H1 (cell line): ENCODE data around the gene ATAD5. TPM values are rescaled to one million over a fixed set of nuclear protein-coding genes. Genes with fewer than 3 reads are reported as not detected.
A peak's percentile ranks its signal among the peaks of the same experiment; 100 is the strongest.

Source experiments
- CTCF ChIA-PET: fragments of 300-600 bp; sonication (Branson Sonifier 250); formaldehyde crosslinking; loops from one replicate; lab custom pipeline; 2021; ENCODE audit not compliant: partially characterized antibody; lab: Charles Lee
- POLR2A ChIA-PET: fragments of 300-600 bp; sonication (Branson Sonifier 250); formaldehyde crosslinking; loops from one replicate; lab custom pipeline; 2021; ENCODE audit warnings: inconsistent platforms; ENCODE audit not compliant: partially characterized antibody; lab: Charles Lee
- DNase-seq, 2 experiments: peaks; one replicate each; pipeline versions ENCODE4 v3.0.0 to v3.0.0-alpha.2; 2010 to 2022; ENCODE audit warnings: low spot score in 2 of 2, low read depth in 1 of 2, mixed read lengths in 1 of 2
- FAIRE-seq: peaks from 2 replicates; lab custom pipeline; 2011; peaks lifted over from hg19 to GRCh38; lab: Jason Lieb, UNC
- H2AFZ ChIP-seq: 2 replicates; pipeline ENCODE4 v1.8.1; 2012; ENCODE audit warnings: low read length, inconsistent platforms
- H2AK5ac ChIP-seq: 2 replicates; pipeline ENCODE4 v1.6.1; 2013; ENCODE audit warnings: low read depth, low read length
- H2BK120ac ChIP-seq: replicated peaks from 2 replicates; pipeline ENCODE3; 2013; ENCODE audit warnings: low read depth, low read length, inconsistent platforms
- H2BK12ac ChIP-seq: 2 replicates; pipeline ENCODE4 v1.6.1; 2013; ENCODE audit warnings: low read depth, low read length
- H2BK15ac ChIP-seq: 2 replicates; pipeline ENCODE4 v1.6.1; 2013; ENCODE audit warnings: low read length
- H2BK20ac ChIP-seq: 2 replicates; pipeline ENCODE4 v1.6.1; 2013; ENCODE audit warnings: low read length
- H2BK5ac ChIP-seq: 2 replicates; pipeline ENCODE4 v1.6.1; 2013; ENCODE audit warnings: low read depth, low read length
- H3K14ac ChIP-seq: 2 replicates; pipeline ENCODE4 v1.6.1; 2013; ENCODE audit warnings: inconsistent platforms; ENCODE audit not compliant: insufficient read length
- H3K18ac ChIP-seq: 2 replicates; pipeline ENCODE4 v1.6.1; 2013; ENCODE audit warnings: low read length; ENCODE audit errors: extremely low read depth
- H3K23ac ChIP-seq: 2 replicates; pipeline ENCODE4 v1.6.1; 2013; ENCODE audit warnings: inconsistent platforms; ENCODE audit not compliant: insufficient read length
- H3K23me2 ChIP-seq: 2 replicates; pipeline ENCODE4 v1.6.1; 2013; ENCODE audit warnings: low read depth, low read length
- H3K27ac ChIP-seq: 2 replicates; pipeline ENCODE4 v1.6.1; 2011; ENCODE audit warnings: low read depth, low read length, inconsistent platforms
- H3K27me3 ChIP-seq, 4 experiments: replicated peaks in 1 of 4; 1 replicate in 1 of 4; 2 replicates in 3 of 4; pipeline versions ENCODE4 v1.6.1 to v1.8.1; 2011 to 2013; ENCODE audit warnings: low read length in 3 of 4, mild to moderate bottlenecking in 3 of 4, inconsistent platforms in 2 of 4, mixed read lengths in 2 of 4, moderate library complexity in 1 of 4; ENCODE audit not compliant: control insufficient read depth in 3 of 4, insufficient read depth in 3 of 4; ENCODE audit errors: extremely low read depth in 1 of 4
- H3K36me3 ChIP-seq, 4 experiments: 2 replicates each; pipeline versions ENCODE4 v1.6.1 to v1.8.1; 2011 to 2013; ENCODE audit warnings: mild to moderate bottlenecking in 4 of 4, low read length in 3 of 4, moderate library complexity in 2 of 4, control low read depth in 1 of 4, inconsistent platforms in 1 of 4; ENCODE audit not compliant: insufficient read depth in 4 of 4, control insufficient read depth in 2 of 4
- H3K4ac ChIP-seq: replicated peaks from 2 replicates; pipeline ENCODE3; 2013; ENCODE audit warnings: low read length, low read depth, mixed read lengths, inconsistent platforms; ENCODE audit not compliant: insufficient read length
- H3K4me1 ChIP-seq, 4 experiments: replicated peaks in 1 of 4; 1 replicate in 1 of 4; 2 replicates in 3 of 4; pipeline versions ENCODE4 v1.6.1 to v1.8.1; 2011 to 2013; ENCODE audit warnings: low read length in 3 of 4, inconsistent platforms in 2 of 4, mixed read lengths in 1 of 4; ENCODE audit not compliant: insufficient read depth in 4 of 4, control insufficient read depth in 3 of 4
- H3K4me2 ChIP-seq, 2 experiments: 2 replicates each; pipeline versions ENCODE4 v1.6.1 to v1.8.1; 2011 to 2013; ENCODE audit warnings: low read depth in 2 of 2, low read length in 2 of 2, control low read depth in 1 of 2, inconsistent platforms in 1 of 2, mild to moderate bottlenecking in 1 of 2; ENCODE audit not compliant: insufficient read depth in 1 of 2
- H3K4me3 ChIP-seq, 4 experiments: fragments of 200-600, 300-600 bp in 1 of 4; sonication (generic), shearing (Covaris generic), sonication (Bioruptor Twin) in 1 of 4; 2 replicates each; pipeline versions ENCODE4 v1.5.1 to v1.8.1; 2011 to 2016; ENCODE audit warnings: low read length in 4 of 4, low read depth in 3 of 4, control low read depth in 2 of 4, inconsistent platforms in 2 of 4, mild to moderate bottlenecking in 2 of 4, mixed read lengths in 1 of 4, moderate library complexity in 1 of 4; ENCODE audit not compliant: insufficient read depth in 2 of 4; ENCODE audit errors: extremely low read depth in 1 of 4
- H3K56ac ChIP-seq: replicated peaks from 2 replicates; pipeline ENCODE3; 2013; ENCODE audit warnings: low read depth, mild to moderate bottlenecking, mixed read lengths, low read length, inconsistent platforms; ENCODE audit not compliant: insufficient read length
- H3K79me1 ChIP-seq: 2 replicates; pipeline ENCODE4 v1.6.1; 2013; ENCODE audit warnings: low read depth, low read length, control low read depth
- H3K79me2 ChIP-seq, 2 experiments: 2 replicates each; pipeline versions ENCODE4 v1.6.1 to v1.8.1; 2012 to 2013; ENCODE audit warnings: low read length in 2 of 2, mild to moderate bottlenecking in 2 of 2, inconsistent platforms in 1 of 2; ENCODE audit not compliant: insufficient read depth in 2 of 2, control insufficient read depth in 1 of 2
- H3K9ac ChIP-seq, 4 experiments: replicated peaks in 1 of 4; 1 replicate in 1 of 4; 2 replicates in 3 of 4; pipeline versions ENCODE4 v1.6.1 to v1.8.1; 2011 to 2013; ENCODE audit warnings: low read depth in 3 of 4, low read length in 3 of 4, control low read depth in 2 of 4, mild to moderate bottlenecking in 2 of 4, moderate library complexity in 2 of 4, inconsistent platforms in 1 of 4; ENCODE audit errors: extremely low read depth in 1 of 4
- H3K9me3 ChIP-seq, 2 experiments: 2 replicates each; pipeline versions ENCODE4 v1.6.1 to v1.8.1; 2012 to 2013; ENCODE audit warnings: mild to moderate bottlenecking in 2 of 2, moderate library complexity in 2 of 2, control low read depth in 1 of 2, inconsistent platforms in 1 of 2, low read depth in 1 of 2, low read length in 1 of 2, mixed read lengths in 1 of 2; ENCODE audit not compliant: insufficient read depth in 2 of 2
- H4K20me1 ChIP-seq, 2 experiments: replicated peaks in 1 of 2; 2 replicates each; pipeline versions ENCODE3 to v1.8.1; 2011 to 2013; ENCODE audit warnings: inconsistent platforms in 2 of 2, low read length in 2 of 2, mild to moderate bottlenecking in 1 of 2; ENCODE audit not compliant: insufficient read depth in 2 of 2, control insufficient read depth in 1 of 2
- H4K5ac ChIP-seq: 2 replicates; pipeline ENCODE4 v1.6.1; 2013; ENCODE audit warnings: low read length, low read depth, mixed read lengths, inconsistent platforms; ENCODE audit not compliant: insufficient read length
- H4K8ac ChIP-seq: 2 replicates; pipeline ENCODE4 v1.8.0; 2013; ENCODE audit warnings: mild to moderate bottlenecking, moderate library complexity, low read length, inconsistent platforms; ENCODE audit not compliant: insufficient read depth; ENCODE audit errors: extremely low read depth
- H4K91ac ChIP-seq: replicated peaks from 2 replicates; pipeline ENCODE3; 2013; ENCODE audit warnings: low read length, mixed read lengths, inconsistent platforms; ENCODE audit not compliant: insufficient read length
- BACH1 ChIP-seq: IDR thresholded peaks from 2 replicates; pipeline ENCODE4 v1.6.1; 2012; ENCODE audit warnings: low read length, improper control_type of control experiment
- BRCA1 ChIP-seq: IDR thresholded peaks from 2 replicates; pipeline ENCODE4 v1.6.1; 2012; ENCODE audit warnings: low read depth, low read length, improper control_type of control experiment
- CBX5 ChIP-seq: fragments of 300-800, 300-1000 bp; sonication (generic); IDR thresholded peaks from 2 replicates; pipeline ENCODE4 v1.7.1; 2016; ENCODE audit warnings: antibody characterized with exemption, low read length, low read depth
- CTBP2 ChIP-seq: IDR thresholded peaks from 2 replicates; pipeline ENCODE4 v1.7.0; 2011; ENCODE audit warnings: borderline replicate concordance, mild to moderate bottlenecking, moderate library complexity, mixed read lengths, low read length; ENCODE audit not compliant: insufficient read depth, insufficient read length
- EGR1 ChIP-seq: IDR thresholded peaks from 2 replicates; pipeline ENCODE4 v1.6.1; 2011; ENCODE audit warnings: low read depth, low read length, borderline replicate concordance
- KDM1A ChIP-seq: fragments of 200-600, 300-600 bp; sonication (generic); IDR thresholded peaks from 2 replicates; pipeline ENCODE4 v1.7.1; 2016; ENCODE audit warnings: mild to moderate bottlenecking, low read length, borderline replicate concordance
- MAFK ChIP-seq: IDR thresholded peaks from 2 replicates; pipeline ENCODE4 v1.6.1; 2012; ENCODE audit warnings: low read depth, mild to moderate bottlenecking, improper control_type of control experiment, low read length
- POLR2A ChIP-seq, 2 experiments: IDR thresholded peaks; 1 replicate in 1 of 2; 2 replicates in 1 of 2; pipeline ENCODE4 v1.6.1; 2011; ENCODE audit warnings: low read depth in 2 of 2, low read length in 2 of 2, mild to moderate bottlenecking in 2 of 2; ENCODE audit errors: control extremely low read depth in 1 of 2
- RFX5 ChIP-seq: IDR thresholded peaks from 2 replicates; pipeline ENCODE4 v1.6.1; 2011; ENCODE audit warnings: low read depth, low read length, improper control_type of control experiment, borderline replicate concordance
- SIX5 ChIP-seq: IDR thresholded peaks from 2 replicates; pipeline ENCODE4 v1.6.1; 2011; ENCODE audit warnings: mild to moderate bottlenecking, low read depth, low read length
- SP1 ChIP-seq: IDR thresholded peaks from 2 replicates; pipeline ENCODE4 v1.6.1; 2011; ENCODE audit warnings: low read depth, low read length
- SP4 ChIP-seq: IDR thresholded peaks from 2 replicates; pipeline ENCODE4 v1.6.1; 2012; ENCODE audit warnings: low read length, inconsistent platforms
- SRF ChIP-seq: IDR thresholded peaks from 2 replicates; pipeline ENCODE4 v1.6.1; 2011; ENCODE audit warnings: mild to moderate bottlenecking, low read depth, low read length, moderate library complexity
- SUZ12 ChIP-seq: fragments of 200-600 bp; sonication (generic); IDR thresholded peaks from 2 replicates; pipeline ENCODE4 v1.6.1; 2012; ENCODE audit warnings: mild to moderate bottlenecking, inconsistent platforms, low read length, moderate library complexity, mixed read lengths
- YY1 ChIP-seq: IDR thresholded peaks from 2 replicates; pipeline ENCODE4 v1.6.1; 2011; ENCODE audit warnings: low read depth, mild to moderate bottlenecking, low read length
- WGBS, 2 experiments: shearing (Covaris generic) in 1 of 2; methylation state at CpG; one replicate each; pipeline versions ENCODE4 v1.1.6 to v1.1.7; 2013 to 2015; ENCODE audit warnings: low lambda C conversion rate in 2 of 2, mixed read lengths in 2 of 2, inconsistent platforms in 1 of 2, low coverage in 1 of 2, missing lambda C conversion rate in 1 of 2; ENCODE audit not compliant: insufficient replicate concordance in 2 of 2, insufficient coverage in 1 of 2, insufficient read length in 1 of 2; ENCODE audit errors: extremely low coverage in 1 of 2, missing lambda C conversion rate in 1 of 2; 5-methylcytosine and 5-hydroxymethylcytosine counted together
- polyA plus RNA-seq, 7 experiments: library from polyadenylated mRNA; depleted of rRNA in 3 of 7; stranded (reverse) in 5 of 7; unstranded in 2 of 7; fragments of >200 nt in 5 of 7; fragments of 200-250 nt in 2 of 7; gene quantifications; 1 replicate in 5 of 7; 2 replicates in 1 of 7; 4 replicates in 1 of 7; pipeline versions ENCODE4 v1.2.1 to v1.2.3, GENCODE V29; 2011 to 2013; ENCODE audit warnings: missing spikeins in 2 of 7, mixed read lengths in 2 of 7
- total RNA-seq: library from RNA; stranded (reverse); fragmentation: NEBNext Ultra II Directional; extraction: Animal tissue kit (Norgen Biotek cat#: 25700); gene quantifications from 2 replicates; pipeline ENCODE4 v1.2.1, GENCODE V29; 2021

ATAD5 gene
- total and polyA plus RNA-seq, 2 of the 8 experiments (the other 6 are each of a cell fraction or from before 2014, with no cell fraction given): 3.5 to 30.0 TPM

GRCh38 chr17:30831257-30831656, 509 bp upstream of the ATAD5 start:
- Histone ChIP-seq H3K18ac (peak overlapping the region; percentile 42; the same call in 1 of the 2 replicates), H4K5ac (peak overlapping the region; percentile 90), H3K23me2 (peaks cover 7% of the 10 kb centered on the region; the same call in 1 of the 2 replicates), H3K4ac (no peak overlapping the region), H3K4me1 (peaks cover 2 to 13% (median 7%) of the 10 kb centered on the region in 4 experiments; a peak in 6 of 7 replicates), H2BK5ac (0 out of 2 replicates have a peak overlapping the region, but pooled peaks have one; percentile 41), H2BK20ac (peak overlapping the region; percentile 55; the same call in 1 of the 2 replicates), H3K27ac (peak overlapping the region; percentile 89; the same call in 1 of the 2 replicates), H3K9ac (peak overlapping the region in 2 of 4 experiments; percentile 97 to 99; a peak in 4 of 7 replicates), H3K9me3 (no peaks in the 10 kb centered on the region), H2BK15ac (no peak overlapping the region), H2BK120ac (peak overlapping the region; percentile 67), H4K91ac (peak overlapping the region; percentile 84), H4K8ac (no peak overlapping the region), H3K4me3 (peak overlapping the region; percentile 86 to 98 (median 92)), H3K23ac (no peak overlapping the region), H2AK5ac (no peak overlapping the region), H2AFZ (peak overlapping the region; percentile 91), H3K4me2 (peak overlapping the region; percentile 92 to 93), H3K14ac (no peak overlapping the region), H3K79me1 (no peaks in the 10 kb centered on the region), H3K56ac (peak overlapping the region; percentile 26), H3K36me3 (peaks cover 3 to 4% (median 4%) of the 10 kb centered on the region in 4 experiments; a peak in 5 of 8 replicates), H4K20me1 (peaks cover 0 to 6% of the 10 kb centered on the region in 2 experiments), H2BK12ac (peak overlapping the region; percentile 5; the same call in 1 of the 2 replicates), H3K79me2 (peaks cover 6 to 35% of the 10 kb centered on the region in 2 experiments; a peak in 3 of 4 replicates), H3K27me3 (no peaks in the 10 kb centered on the region)
- ChIA-PET CTCF (interaction anchor here (0.6 kb wide), 1 partner anchor 35 kb away, joined by 3 read pairs; no protein-coding TSS in a partner anchor), POLR2A (interaction anchor here (0.6 to 1.7 kb wide), 8 partner anchors 9 to 139 kb away, joined by 3 to 6 read pairs (median 4); partner anchors contain the start of genes ADAP2 and RNF135)
- DNase-seq (no peak), FAIRE-seq (no peak)
- 43% methylated on average over 13 of the region's 13 CpGs; no CpG with 5 or more reads in 1 of the 2 experiments for WGBS, 2 experiments
- TF ChIP-seq CTBP2: no peak
- no peak for TF ChIP-seq SUZ12
- TF ChIP-seq SP1: no peak
- TF ChIP-seq SP4: no peak
- no peak for TF ChIP-seq CBX5
- peak in 1 of 2 experiments; percentile 37; a peak in 1 of 3 replicates for TF ChIP-seq POLR2A (IDR thresholded peaks at IDR 0.05; ENCODE audit: control extremely low read depth in 1 of 2, low read depth in 2 of 2, low read length in 2 of 2)
- TF ChIP-seq RFX5: no peak
- no peak for TF ChIP-seq BRCA1
- no peak for TF ChIP-seq SRF
- TF ChIP-seq YY1: no peak
- TF ChIP-seq BACH1: peak; percentile 39; the same call in 1 of the 2 replicates
- no peak for TF ChIP-seq KDM1A
- peak; percentile 77 for TF ChIP-seq MAFK
- no peak for TF ChIP-seq SIX5
- TF ChIP-seq EGR1: no peak
